Spleen (tissue), 7 donors: ENCODE data around the gene FAAP100.

Experiments used
- CTCF ChIP-seq, 11 experiments: fragments of 200-600 bp in 7 of 11; fragments of 450-650 bp in 4 of 11; sonication (generic) in 4 of 11; IDR thresholded peaks in 8 of 11; conservative IDR thresholded peaks in 3 of 11; 1 replicate in 7 of 11; 2 replicates in 4 of 11; pipeline versions ENCODE4 v1.4.0 to v1.8.0; 2016 to 2021; ENCODE audit warnings: antibody characterized with exemption in 11 of 11, inconsistent platforms in 4 of 11, mild to moderate bottlenecking in 1 of 11
- POLR2A ChIP-seq, 3 donors: fragments of 450-650 bp; IDR thresholded peaks; one replicate each; pipeline ENCODE4 v1.5.1; 2017; ENCODE audit warnings: antibody characterized with exemption in 3 of 3, mild to moderate bottlenecking in 1 of 3
- POLR2AphosphoS5 ChIP-seq, 3 donors: sonication (generic); formaldehyde crosslinking; IDR thresholded peaks; one replicate each; pipeline ENCODE4 v1.5.1; 2017; ENCODE audit warnings: antibody characterized with exemption in 3 of 3
- donor health status: DM: no; HTN: no; CAD: no; lungs with moderate emphysema.
- donor health status: DM: no; HTN: no; CAD: no.
- donor health status: DM: no; HTN: no; CAD: no.

- TF ChIP-seq POLR2AphosphoS5 (IDR thresholded peaks at IDR 0.05), result no peak
- TF ChIP-seq CTCF (IDR thresholded peaks at IDR 0.05 in 8 of 11, conservative IDR thresholded peaks at IDR 0.05 in 3 of 11), result no peak
- TF ChIP-seq POLR2A (IDR thresholded peaks at IDR 0.05), result no peak
Measured at GRCh38 chr17:81563861-81564586, 11.9 kb upstream of the FAAP100 start.
